Measurements from ENCODE around the gene UBXN6.

DNA sequence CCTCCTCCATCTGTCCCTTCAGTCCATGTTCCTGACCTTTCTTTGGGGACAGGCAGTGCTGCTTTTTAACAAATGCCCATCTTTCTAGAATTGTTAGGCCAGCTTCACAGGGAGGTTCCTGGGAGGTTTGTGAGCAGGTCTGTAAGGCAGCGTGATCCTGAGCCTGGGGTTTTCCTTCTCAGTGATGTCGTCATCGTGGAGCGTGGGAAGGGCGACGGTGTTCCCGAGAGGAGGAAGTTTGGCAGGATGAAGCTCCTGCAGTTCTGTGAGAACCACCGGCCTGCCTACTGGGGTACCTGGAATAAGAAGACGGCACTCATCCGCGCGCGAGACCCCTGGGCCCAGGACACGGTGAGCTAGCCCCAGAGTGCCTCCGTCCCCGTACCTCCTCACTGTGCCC is 28.3 kb downstream of the UBXN6 start:
- TF ChIP-seq, protein P1, sequence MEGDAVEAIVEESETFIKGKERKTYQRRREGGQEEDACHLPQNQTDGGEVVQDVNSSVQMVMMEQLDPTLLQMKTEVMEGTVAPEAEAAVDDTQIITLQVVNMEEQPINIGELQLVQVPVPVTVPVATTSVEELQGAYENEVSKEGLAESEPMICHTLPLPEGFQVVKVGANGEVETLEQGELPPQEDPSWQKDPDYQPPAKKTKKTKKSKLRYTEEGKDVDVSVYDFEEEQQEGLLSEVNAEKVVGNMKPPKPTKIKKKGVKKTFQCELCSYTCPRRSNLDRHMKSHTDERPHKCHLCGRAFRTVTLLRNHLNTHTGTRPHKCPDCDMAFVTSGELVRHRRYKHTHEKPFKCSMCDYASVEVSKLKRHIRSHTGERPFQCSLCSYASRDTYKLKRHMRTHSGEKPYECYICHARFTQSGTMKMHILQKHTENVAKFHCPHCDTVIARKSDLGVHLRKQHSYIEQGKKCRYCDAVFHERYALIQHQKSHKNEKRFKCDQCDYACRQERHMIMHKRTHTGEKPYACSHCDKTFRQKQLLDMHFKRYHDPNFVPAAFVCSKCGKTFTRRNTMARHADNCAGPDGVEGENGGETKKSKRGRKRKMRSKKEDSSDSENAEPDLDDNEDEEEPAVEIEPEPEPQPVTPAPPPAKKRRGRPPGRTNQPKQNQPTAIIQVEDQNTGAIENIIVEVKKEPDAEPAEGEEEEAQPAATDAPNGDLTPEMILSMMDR (IDR thresholded peaks at IDR 0.05; ENCODE audit: borderline replicate concordance, extremely low read depth, low read length, poor library complexity, severe bottlenecking) = no peak
- no peak for TF ChIP-seq EZH2 (IDR thresholded peaks at IDR 0.05; ENCODE audit: borderline replicate concordance, low read depth, low read length, severe bottlenecking)

All from DND-41 (cell line).